ENCODE measurements around the gene CEBPG. TPM values are rescaled to one million over a fixed set of nuclear protein-coding genes. Genes with fewer than 3 reads are reported as not detected.

Gene CEBPG
- total RNA-seq, 2 experiments from 2014 or later, result 30.6 to 30.9 TPM

DNA sequence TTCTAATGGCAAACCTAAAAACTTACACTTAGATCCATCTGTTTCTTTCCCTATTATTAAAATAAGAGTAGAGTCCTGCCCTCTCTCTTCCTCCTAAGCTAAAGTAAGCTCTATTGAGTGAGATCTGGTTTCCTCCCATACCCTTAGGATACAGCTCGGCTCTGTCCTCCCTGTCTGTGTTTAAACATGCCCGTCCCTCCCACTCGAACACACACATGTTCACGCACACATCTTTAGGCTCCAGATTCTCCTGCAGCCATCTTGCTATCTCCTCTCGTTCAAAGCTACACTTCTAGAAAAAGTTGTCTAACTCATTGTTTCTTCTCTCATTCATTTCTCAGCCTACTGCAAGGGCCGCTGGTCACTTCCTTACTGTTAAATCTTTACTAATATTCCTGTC, 15.1 kb upstream of the CEBPG start:
- CTCF ChIA-PET, result interaction anchor here (1.0 to 1.2 kb wide), 2 partner anchors 49 to 420 kb away, joined by 3 read pairs; no protein-coding TSS in a partner anchor
- no peak overlapping the region for H3K4me3 Mint-ChIP-seq
- no peak for DNase-seq
- H3K36me3 Mint-ChIP-seq, result no peaks in the 10 kb centered on the region
- POLR2A ChIA-PET, result no interaction called here
- no peaks in the 10 kb centered on the region for H3K4me1 Mint-ChIP-seq (ENCODE audit: low read depth)
- no peak overlapping the region for H3K27ac Mint-ChIP-seq
- intact Hi-C loops (cut with micrococcal nuclease), result no loop called here
- peaks cover 3% of the 10 kb centered on the region for H3K27me3 Mint-ChIP-seq
- peaks cover 11% of the 10 kb centered on the region for H3K9me3 Mint-ChIP-seq

DNA sequence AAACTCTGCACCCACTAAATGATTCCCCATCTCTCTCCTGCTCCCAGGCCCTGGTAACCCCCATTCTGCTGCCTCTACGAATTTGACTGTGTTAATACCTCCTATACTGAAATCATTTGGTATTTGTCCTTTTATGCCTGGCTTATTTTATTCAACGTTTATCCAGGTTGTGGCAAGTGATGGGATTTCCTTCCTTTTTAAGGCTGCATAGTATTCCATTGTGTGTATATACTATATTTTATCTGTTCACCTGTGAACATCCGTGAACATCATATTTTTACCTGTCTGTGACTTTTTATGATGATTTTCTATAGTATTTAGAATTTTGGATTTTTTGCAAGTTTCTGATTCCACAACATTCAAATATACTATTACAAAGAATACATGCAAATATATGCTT, 13.9 kb upstream of the CEBPG start:
- ChIA-PET CTCF (no interaction called here), POLR2A (no interaction called here)
- peaks cover 11% of the 10 kb centered on the region for H3K9me3 Mint-ChIP-seq

GRCh38 chr19:33362508-33363228, 10.8 kb upstream of the CEBPG start:
- ChIA-PET POLR2A (no interaction called here), CTCF (interaction anchor here (0.5 to 1.1 kb wide), 2 partner anchors 123 to 127 kb away, joined by 3 read pairs; no protein-coding TSS in a partner anchor)
- Mint-ChIP-seq H3K27me3 (peaks cover 3% of the 10 kb centered on the region), H3K9me3 (no peaks in the 10 kb centered on the region), H3K36me3 (no peaks in the 10 kb centered on the region), H3K4me1 (ENCODE audit: low read depth) (no peaks in the 10 kb centered on the region), H3K4me3 (no peak overlapping the region), H3K27ac (no peak overlapping the region)
- intact Hi-C loops (cut with micrococcal nuclease), result no loop called here
- no peak for DNase-seq

More for the DNA sequence above, 13.9 kb upstream of the CEBPG start:
- DNase-seq, result no peak
- intact Hi-C loops (cut with micrococcal nuclease), result no loop called here
- Mint-ChIP-seq H3K36me3 (no peaks in the 10 kb centered on the region), H3K4me1 (ENCODE audit: low read depth) (no peaks in the 10 kb centered on the region), H3K27me3 (peaks cover 3% of the 10 kb centered on the region), H3K4me3 (no peak overlapping the region), H3K27ac (no peak overlapping the region)

DNA sequence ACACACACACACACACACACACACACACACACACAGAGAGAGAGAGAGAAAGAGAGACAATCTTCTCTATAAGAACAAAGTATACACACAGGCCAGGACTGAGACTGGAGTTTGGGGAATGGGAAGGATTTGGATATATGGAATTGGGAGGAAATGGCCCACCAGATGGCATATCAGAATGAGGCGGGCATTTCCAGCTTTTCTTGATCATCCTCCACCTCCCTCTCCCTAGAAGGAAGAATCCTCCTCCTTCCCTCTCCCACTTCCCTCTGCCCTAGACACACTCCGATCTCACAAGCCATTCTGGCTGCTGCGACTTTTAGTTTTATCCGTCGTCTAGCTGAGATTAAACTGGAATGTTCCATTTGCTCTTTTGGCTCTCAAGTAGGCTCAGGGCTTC, 10.0 kb upstream of the CEBPG start:
- H3K36me3 Mint-ChIP-seq, result no peaks in the 10 kb centered on the region
- CTCF ChIA-PET, result interaction anchor here (1.1 kb wide), 1 partner anchor 128 kb away, joined by 3 read pairs; no protein-coding TSS in a partner anchor
- POLR2A ChIA-PET, result no interaction called here

GRCh38 chr19:33365691-33366090, 7.8 kb upstream of the CEBPG start:
- H3K36me3 Mint-ChIP-seq, result no peaks in the 10 kb centered on the region
- ChIA-PET CTCF (no interaction called here), POLR2A (no interaction called here)
- no peak overlapping the region for H3K4me3 Mint-ChIP-seq
- intact Hi-C loops (cut with micrococcal nuclease), result no loop called here
- H3K27me3 Mint-ChIP-seq, result peaks cover 2% of the 10 kb centered on the region
- H3K4me1 Mint-ChIP-seq (ENCODE audit: low read depth), result no peaks in the 10 kb centered on the region
- H3K27ac Mint-ChIP-seq, result no peak overlapping the region
- no peaks in the 10 kb centered on the region for H3K9me3 Mint-ChIP-seq
- no peak for DNase-seq

More for the DNA sequence above, 10.0 kb upstream of the CEBPG start:
- Mint-ChIP-seq H3K27ac (no peak overlapping the region), H3K27me3 (peaks cover 2% of the 10 kb centered on the region), H3K4me3 (no peak overlapping the region), H3K9me3 (no peaks in the 10 kb centered on the region), H3K4me1 (ENCODE audit: low read depth) (no peaks in the 10 kb centered on the region)
- no peak for DNase-seq
- intact Hi-C loops (cut with micrococcal nuclease), result no loop called here

DNA sequence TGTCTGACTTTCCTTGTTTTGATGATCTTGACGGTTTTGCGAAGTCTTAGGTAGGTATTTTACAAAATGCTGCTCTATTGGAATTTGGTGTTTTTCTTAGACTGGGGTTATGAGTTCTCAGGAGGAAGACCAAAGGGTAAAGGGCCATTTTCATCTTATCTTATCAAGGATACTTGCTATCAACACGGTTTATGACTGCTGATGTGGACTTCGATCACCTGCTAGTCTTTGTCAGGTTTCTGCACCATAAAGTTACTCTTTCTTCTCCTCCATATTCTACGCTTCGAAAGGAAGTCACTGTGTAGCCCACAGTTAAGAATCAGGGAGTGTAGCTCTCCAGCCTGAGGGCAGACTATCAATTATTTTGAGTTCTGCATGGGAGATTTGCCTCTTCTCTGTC, 7.4 kb upstream of the CEBPG start:
- no peak for DNase-seq
- H3K4me1 Mint-ChIP-seq (ENCODE audit: low read depth), result no peaks in the 10 kb centered on the region
- no peak overlapping the region for H3K27ac Mint-ChIP-seq
- H3K36me3 Mint-ChIP-seq, result no peaks in the 10 kb centered on the region
- ChIA-PET POLR2A (no interaction called here), CTCF (no interaction called here)
- no peak overlapping the region for H3K4me3 Mint-ChIP-seq
- intact Hi-C loops (cut with micrococcal nuclease), result no loop called here
- no peaks in the 10 kb centered on the region for H3K9me3 Mint-ChIP-seq
- peaks cover 2% of the 10 kb centered on the region for H3K27me3 Mint-ChIP-seq

DNA sequence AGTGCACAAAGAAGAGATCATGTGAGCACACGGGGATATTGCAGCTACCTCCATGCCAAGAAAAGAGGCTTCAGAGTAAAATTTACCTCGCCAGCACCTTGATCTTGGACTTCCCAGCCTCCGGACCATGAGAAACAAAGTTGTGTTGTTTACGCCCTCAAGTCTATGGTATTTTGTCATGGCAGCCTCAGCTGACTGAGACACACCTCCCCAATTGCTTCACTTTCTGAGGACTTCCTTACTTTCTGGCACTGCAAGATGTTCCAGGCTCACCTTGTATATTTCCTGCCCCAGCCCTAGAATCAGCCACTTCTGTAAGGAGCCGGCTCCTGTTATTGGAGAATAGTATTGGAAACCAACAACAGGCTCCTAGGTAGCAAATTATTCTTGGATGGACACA, 6.6 kb upstream of the CEBPG start:
- ChIA-PET CTCF (no interaction called here), POLR2A (no interaction called here)
- H3K4me1 Mint-ChIP-seq (ENCODE audit: low read depth), result no peaks in the 10 kb centered on the region

DNA sequence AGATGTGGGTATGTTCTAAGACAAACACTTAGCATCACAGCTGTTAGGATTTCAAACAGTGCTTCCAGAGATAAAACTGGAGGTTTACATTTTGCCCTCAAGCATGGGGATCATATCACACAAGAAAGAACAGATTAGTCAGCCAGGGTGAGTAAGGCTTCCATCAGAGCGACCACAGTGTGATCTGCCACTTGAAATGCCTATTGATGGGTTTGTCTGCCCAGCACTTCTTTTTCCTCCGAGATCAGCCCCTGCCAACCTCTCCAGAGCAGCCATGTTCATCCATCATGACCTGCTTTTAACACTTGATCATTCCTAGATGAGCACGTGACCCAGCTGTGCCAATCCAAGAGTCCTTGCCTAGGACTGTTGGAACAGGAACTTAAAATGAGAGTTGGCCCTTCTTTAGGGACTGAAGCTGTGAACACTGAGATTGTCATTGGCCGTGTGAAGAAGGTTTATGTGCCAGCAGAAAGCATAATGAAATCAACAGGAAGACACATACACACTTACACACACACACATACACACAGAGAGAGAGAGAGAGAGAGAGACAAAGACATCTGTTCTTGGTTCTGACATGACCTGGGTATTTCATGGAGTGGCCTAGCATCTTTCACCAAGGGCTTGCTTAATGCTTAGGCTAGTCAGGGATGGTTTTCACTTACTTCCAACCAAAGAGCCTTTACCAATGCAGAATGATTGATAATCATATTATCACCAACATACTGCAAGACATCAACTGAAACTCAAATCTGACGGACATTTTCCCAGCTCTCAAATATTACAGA, 5.2 kb upstream of the CEBPG start:
- H3K4me3 Mint-ChIP-seq, result no peak overlapping the region
- no peaks in the 10 kb centered on the region for H3K36me3 Mint-ChIP-seq
- ChIA-PET POLR2A (no interaction called here), CTCF (interaction anchor here (0.6 to 0.7 kb wide), 2 partner anchors 11 to 1057 kb away, joined by 3 to 6 read pairs; no protein-coding TSS in a partner anchor)
- intact Hi-C loops (cut with micrococcal nuclease), result no loop called here
- H3K27me3 Mint-ChIP-seq, result no peaks in the 10 kb centered on the region
- DNase-seq, result peak; percentile 25
- no peaks in the 10 kb centered on the region for H3K9me3 Mint-ChIP-seq
- H3K27ac Mint-ChIP-seq, result no peak overlapping the region
- H3K4me1 Mint-ChIP-seq (ENCODE audit: low read depth), result no peaks in the 10 kb centered on the region

More for the DNA sequence above, 6.6 kb upstream of the CEBPG start:
- DNase-seq, result no peak
- peaks cover 1% of the 10 kb centered on the region for H3K27me3 Mint-ChIP-seq
- intact Hi-C loops (cut with micrococcal nuclease), result no loop called here
- no peaks in the 10 kb centered on the region for H3K9me3 Mint-ChIP-seq
- no peak overlapping the region for H3K4me3 Mint-ChIP-seq
- no peak overlapping the region for H3K27ac Mint-ChIP-seq
- H3K36me3 Mint-ChIP-seq, result no peaks in the 10 kb centered on the region

DNA sequence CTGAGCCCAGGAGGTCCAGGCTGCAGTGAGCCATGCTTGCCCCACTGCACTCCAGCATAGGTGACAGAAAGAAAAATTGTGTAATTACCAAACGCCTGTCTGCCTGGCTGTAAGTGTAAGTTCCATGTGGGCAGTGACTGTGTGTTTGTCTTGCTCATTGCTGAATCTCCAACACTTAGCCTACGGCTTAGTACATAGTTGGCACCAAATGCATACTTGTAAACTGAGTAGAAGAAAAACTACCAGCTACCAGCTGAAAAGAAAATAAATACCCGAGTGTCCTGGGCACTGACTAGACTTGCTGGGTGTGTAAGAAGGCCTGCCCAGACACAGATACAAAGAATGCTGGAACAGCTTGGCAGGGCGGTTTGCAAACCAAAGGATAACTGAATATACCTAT, 2.7 kb upstream of the CEBPG start:
- Mint-ChIP-seq H3K27me3 (no peaks in the 10 kb centered on the region), H3K9me3 (no peaks in the 10 kb centered on the region), H3K4me3 (no peak overlapping the region), H3K4me1 (ENCODE audit: low read depth) (peaks cover 15% of the 10 kb centered on the region), H3K36me3 (peaks cover 8% of the 10 kb centered on the region), H3K27ac (no peak overlapping the region)
- intact Hi-C loops (cut with micrococcal nuclease), result loop anchor here (5.0 to 10.0 kb wide), 2 partner anchors 136 to 193 kb away; no protein-coding TSS in a partner anchor
- POLR2A ChIA-PET, result no interaction called here
- DNase-seq, result no peak
- CTCF ChIA-PET, result interaction anchor here (1.1 kb wide), 1 partner anchor 45 kb away, joined by 3 read pairs; no protein-coding TSS in a partner anchor

GRCh38 chr19:33374236-33374714, 766 bp downstream of the CEBPG start:
- CTCF ChIA-PET, result interaction anchor here (0.8 to 2.5 kb wide), 7 partner anchors 71 to 197 kb away, joined by 3 to 11 read pairs (median 4); partner anchors contain the start of genes CEBPA and SLC7A10
- H3K27me3 Mint-ChIP-seq, result no peaks in the 10 kb centered on the region
- no peaks in the 10 kb centered on the region for H3K9me3 Mint-ChIP-seq
- intact Hi-C loops (cut with micrococcal nuclease), result loop anchor here (5.0 to 10.0 kb wide), 2 partner anchors 139 to 197 kb away; no protein-coding TSS in a partner anchor
- POLR2A ChIA-PET, result interaction anchor here (1.1 to 2.5 kb wide), 10 partner anchors 9 to 445 kb away, joined by 4 to 15 read pairs (median 5); partner anchors contain the start of genes CEBPA and KCTD15
- H3K36me3 Mint-ChIP-seq, result peaks cover 20% of the 10 kb centered on the region
- peak; percentile 38 for DNase-seq
- H3K27ac Mint-ChIP-seq, result peak overlapping the region; percentile 81
- H3K4me1 Mint-ChIP-seq (ENCODE audit: low read depth), result peaks cover 47% of the 10 kb centered on the region
- peak overlapping the region; percentile 87 for H3K4me3 Mint-ChIP-seq

- Mint-ChIP-seq H3K27me3 (no peaks in the 10 kb centered on the region), H3K4me1 (ENCODE audit: low read depth) (peaks cover 50% of the 10 kb centered on the region), H3K27ac (peak overlapping the region; percentile 42), H3K9me3 (no peaks in the 10 kb centered on the region), H3K36me3 (peaks cover 24% of the 10 kb centered on the region), H3K4me3 (peak overlapping the region; percentile 87)
- intact Hi-C loops (cut with micrococcal nuclease), result loop anchor here (10.0 kb wide), 1 partner anchor 140 kb away; no protein-coding TSS in a partner anchor
- DNase-seq, result no peak
- ChIA-PET CTCF (interaction anchor here (1.1 to 2.5 kb wide), 2 partner anchors 140 to 199 kb away, joined by 4 to 11 read pairs; no protein-coding TSS in a partner anchor), POLR2A (interaction anchor here (1.1 to 2.3 kb wide), 6 partner anchors 8 to 444 kb away, joined by 4 to 15 read pairs (median 4); partner anchors contain the start of gene KCTD15)
These were observed 1.8 kb downstream of the CEBPG start for GRCh38 chr19:33375156-33375836.

Data from activated CD4-positive, alpha-beta memory T cell treated with anti-CD3 and anti-CD28 coated beads for 36 hours (primary cell).